ENCODE results near the gene EREG.

DNA sequence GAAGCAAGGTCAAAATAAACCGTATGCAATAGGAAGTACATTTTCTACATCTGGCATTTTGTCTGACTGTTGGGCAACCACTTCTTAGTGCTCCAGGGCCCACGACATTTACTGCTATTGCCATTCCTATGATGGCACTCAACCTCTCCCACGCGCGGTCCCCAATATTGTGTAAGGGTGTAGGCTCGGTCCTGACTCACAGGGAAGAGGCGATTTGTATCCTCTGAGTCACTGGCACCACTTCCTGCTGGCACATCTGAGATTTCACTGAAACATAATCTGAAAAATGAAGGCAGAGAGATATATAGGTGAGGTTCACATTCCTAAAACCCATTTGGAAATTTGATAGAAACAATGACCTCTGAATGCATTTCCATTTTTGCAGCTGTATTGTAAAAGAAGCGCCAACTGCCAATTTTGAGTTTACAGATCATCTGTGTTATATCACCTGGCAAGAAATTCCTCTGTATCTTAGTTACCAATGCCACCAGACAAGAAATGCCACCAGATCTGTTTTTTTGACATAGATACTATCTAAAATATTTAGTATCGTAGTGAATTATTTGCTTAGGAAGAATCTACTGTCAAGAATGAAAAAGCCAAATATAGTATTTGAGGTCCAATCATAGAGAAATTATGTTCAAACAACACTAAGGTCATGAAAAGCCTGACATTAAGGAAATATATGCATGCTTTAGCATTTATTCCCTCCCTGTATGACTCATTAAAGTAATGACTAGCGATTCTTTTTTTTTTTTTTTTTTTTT is 9.8 kb downstream of the EREG start:
- TF ChIP-seq, protein P1, sequence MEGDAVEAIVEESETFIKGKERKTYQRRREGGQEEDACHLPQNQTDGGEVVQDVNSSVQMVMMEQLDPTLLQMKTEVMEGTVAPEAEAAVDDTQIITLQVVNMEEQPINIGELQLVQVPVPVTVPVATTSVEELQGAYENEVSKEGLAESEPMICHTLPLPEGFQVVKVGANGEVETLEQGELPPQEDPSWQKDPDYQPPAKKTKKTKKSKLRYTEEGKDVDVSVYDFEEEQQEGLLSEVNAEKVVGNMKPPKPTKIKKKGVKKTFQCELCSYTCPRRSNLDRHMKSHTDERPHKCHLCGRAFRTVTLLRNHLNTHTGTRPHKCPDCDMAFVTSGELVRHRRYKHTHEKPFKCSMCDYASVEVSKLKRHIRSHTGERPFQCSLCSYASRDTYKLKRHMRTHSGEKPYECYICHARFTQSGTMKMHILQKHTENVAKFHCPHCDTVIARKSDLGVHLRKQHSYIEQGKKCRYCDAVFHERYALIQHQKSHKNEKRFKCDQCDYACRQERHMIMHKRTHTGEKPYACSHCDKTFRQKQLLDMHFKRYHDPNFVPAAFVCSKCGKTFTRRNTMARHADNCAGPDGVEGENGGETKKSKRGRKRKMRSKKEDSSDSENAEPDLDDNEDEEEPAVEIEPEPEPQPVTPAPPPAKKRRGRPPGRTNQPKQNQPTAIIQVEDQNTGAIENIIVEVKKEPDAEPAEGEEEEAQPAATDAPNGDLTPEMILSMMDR (IDR thresholded peaks at IDR 0.05), result no peak
- TF ChIP-seq POLR2AphosphoS5 (IDR thresholded peaks at IDR 0.05) (peak in 1 of 3 donors; percentile 36), EP300 (IDR thresholded peaks at IDR 0.05; ENCODE audit: low read depth) (no peak)
